ENCODE data around the gene CLEC4M.
A peak's percentile ranks its signal among the peaks of the same experiment; 100 is the strongest.
"Not testable (repeated sequence)": the region's sequence is repeated elsewhere in the genome, so short reads cannot be mapped to it uniquely, and the experiment has no call there.

The CLEC4M gene

GRCh38 chr19:7742991-7743390, 20.1 kb upstream of the CLEC4M start:
- no peaks in the 10 kb centered on the region for H3K36me3 ChIP-seq (ENCODE audit: control insufficient read depth, low read depth, low read length)
- no peaks in the 10 kb centered on the region for H3K27me3 ChIP-seq (ENCODE audit: control insufficient read depth, insufficient read depth, low read length)
- H3K4me1 ChIP-seq (ENCODE audit: control insufficient read depth, low read depth, low read length) = peaks cover 7% of the 10 kb centered on the region
- no peak overlapping the region for H3K27ac ChIP-seq (ENCODE audit: low read length)
- H3K9me3 ChIP-seq (ENCODE audit: control insufficient read depth, low read depth, low read length) = no peaks in the 10 kb centered on the region
- no peak overlapping the region for H3K4me3 ChIP-seq (ENCODE audit: low read length)
- H3K9ac ChIP-seq (ENCODE audit: low read length) = no peak overlapping the region

GRCh38 chr19:7743425-7743841, 19.6 kb upstream of the CLEC4M start:
- Histone ChIP-seq H3K9me3 (ENCODE audit: control insufficient read depth, low read depth, low read length) (no peaks in the 10 kb centered on the region), H3K4me3 (ENCODE audit: low read length) (no peak overlapping the region), H3K4me1 (ENCODE audit: control insufficient read depth, low read depth, low read length) (peaks cover 7% of the 10 kb centered on the region), H3K36me3 (ENCODE audit: control insufficient read depth, low read depth, low read length) (no peaks in the 10 kb centered on the region), H3K9ac (ENCODE audit: low read length) (no peak overlapping the region), H3K27ac (ENCODE audit: low read length) (no peak overlapping the region), H3K27me3 (ENCODE audit: control insufficient read depth, insufficient read depth, low read length) (no peaks in the 10 kb centered on the region)

- no peaks in the 10 kb centered on the region for H3K36me3 ChIP-seq (ENCODE audit: control insufficient read depth, low read depth, low read length)
- no peak overlapping the region for H3K27ac ChIP-seq (ENCODE audit: low read length)
- H3K4me1 ChIP-seq (ENCODE audit: control insufficient read depth, low read depth, low read length) = peaks cover 7% of the 10 kb centered on the region
- no peak overlapping the region for H3K4me3 ChIP-seq (ENCODE audit: low read length)
- H3K9me3 ChIP-seq (ENCODE audit: control insufficient read depth, low read depth, low read length) = no peaks in the 10 kb centered on the region
- no peaks in the 10 kb centered on the region for H3K27me3 ChIP-seq (ENCODE audit: control insufficient read depth, insufficient read depth, low read length)
- no peak overlapping the region for H3K9ac ChIP-seq (ENCODE audit: low read length)
Measured at GRCh38 chr19:7744199-7744786, 18.8 kb upstream of the CLEC4M start.

GRCh38 chr19:7744871-7745650, 18.0 kb upstream of the CLEC4M start:
- H3K27me3 ChIP-seq (ENCODE audit: control insufficient read depth, insufficient read depth, low read length) = no peaks in the 10 kb centered on the region
- no peak overlapping the region for H3K4me3 ChIP-seq (ENCODE audit: low read length)
- no peaks in the 10 kb centered on the region for H3K36me3 ChIP-seq (ENCODE audit: control insufficient read depth, low read depth, low read length)
- H3K9me3 ChIP-seq (ENCODE audit: control insufficient read depth, low read depth, low read length) = no peaks in the 10 kb centered on the region
- H3K9ac ChIP-seq (ENCODE audit: low read length) = no peak overlapping the region
- no peak overlapping the region for H3K27ac ChIP-seq (ENCODE audit: low read length)
- peaks cover 7% of the 10 kb centered on the region for H3K4me1 ChIP-seq (ENCODE audit: control insufficient read depth, low read depth, low read length)

- H3K9me3 ChIP-seq (ENCODE audit: control insufficient read depth, low read depth, low read length); H3K36me3 ChIP-seq (ENCODE audit: control insufficient read depth, low read depth, low read length); H3K4me3 ChIP-seq (ENCODE audit: low read length); H3K27ac ChIP-seq (ENCODE audit: low read length); H3K27me3 ChIP-seq (ENCODE audit: control insufficient read depth, insufficient read depth, low read length); H3K9ac ChIP-seq (ENCODE audit: low read length); H3K4me1 ChIP-seq (ENCODE audit: control insufficient read depth, low read depth, low read length): not testable (repeated sequence)
Measured at GRCh38 chr19:7746306-7746705, 16.7 kb upstream of the CLEC4M start.

GRCh38 chr19:7746903-7747884, 15.8 kb upstream of the CLEC4M start, which contains the start of gene CD209:
Gene CD209, minus strand, starts transcription at chr19:7747534. Its CDS starts 23 bp downstream, at chr19:7747511.
- Histone ChIP-seq H3K27ac (ENCODE audit: low read length) (no peak within 1 kb of the TSS), H3K27me3 (ENCODE audit: control insufficient read depth, insufficient read depth, low read length) (no peaks in the 10 kb centered on the region), H3K36me3 (ENCODE audit: control insufficient read depth, low read depth, low read length) (no peaks in the 10 kb centered on the region), H3K4me3 (ENCODE audit: low read length) (no peak within 1 kb of the TSS), H3K9ac (ENCODE audit: low read length) (no peak within 1 kb of the TSS), H3K9me3 (ENCODE audit: control insufficient read depth, low read depth, low read length) (no peaks in the 10 kb centered on the region), H3K4me1 (ENCODE audit: control insufficient read depth, low read depth, low read length) (peaks cover 7% of the 10 kb centered on the region)

GRCh38 chr19:7748171-7748570, 14.9 kb upstream of the CLEC4M start:
- H3K9me3 ChIP-seq (ENCODE audit: control insufficient read depth, low read depth, low read length) = no peaks in the 10 kb centered on the region
- no peaks in the 10 kb centered on the region for H3K27me3 ChIP-seq (ENCODE audit: control insufficient read depth, insufficient read depth, low read length)
- H3K4me1 ChIP-seq (ENCODE audit: control insufficient read depth, low read depth, low read length) = peaks cover 7% of the 10 kb centered on the region
- H3K27ac ChIP-seq (ENCODE audit: low read length) = no peak overlapping the region
- H3K9ac ChIP-seq (ENCODE audit: low read length) = no peak overlapping the region
- no peak overlapping the region for H3K4me3 ChIP-seq (ENCODE audit: low read length)
- H3K36me3 ChIP-seq (ENCODE audit: control insufficient read depth, low read depth, low read length) = no peaks in the 10 kb centered on the region

GRCh38 chr19:7748756-7749155, 14.3 kb upstream of the CLEC4M start:
- Histone ChIP-seq H3K4me1 (ENCODE audit: control insufficient read depth, low read depth, low read length) (peaks cover 7% of the 10 kb centered on the region), H3K4me3 (ENCODE audit: low read length) (no peak overlapping the region), H3K27ac (ENCODE audit: low read length) (peak overlapping the region; percentile 55), H3K36me3 (ENCODE audit: control insufficient read depth, low read depth, low read length) (no peaks in the 10 kb centered on the region), H3K9me3 (ENCODE audit: control insufficient read depth, low read depth, low read length) (no peaks in the 10 kb centered on the region), H3K27me3 (ENCODE audit: control insufficient read depth, insufficient read depth, low read length) (no peaks in the 10 kb centered on the region), H3K9ac (ENCODE audit: low read length) (peak overlapping the region; percentile 21)

- Histone ChIP-seq H3K4me1 (ENCODE audit: control insufficient read depth, low read depth, low read length) (peaks cover 7% of the 10 kb centered on the region), H3K36me3 (ENCODE audit: control insufficient read depth, low read depth, low read length) (no peaks in the 10 kb centered on the region), H3K27me3 (ENCODE audit: control insufficient read depth, insufficient read depth, low read length) (no peaks in the 10 kb centered on the region)
Measured at GRCh38 chr19:7751157-7751783, 11.8 kb upstream of the CLEC4M start.

GRCh38 chr19:7756258-7756657, 6.8 kb upstream of the CLEC4M start:
- Histone ChIP-seq H3K36me3 (ENCODE audit: control insufficient read depth, low read depth, low read length) (no peaks in the 10 kb centered on the region), H3K27ac (ENCODE audit: low read length) (no peak overlapping the region), H3K4me3 (ENCODE audit: low read length) (no peak overlapping the region), H3K9me3 (ENCODE audit: control insufficient read depth, low read depth, low read length) (peaks cover 8% of the 10 kb centered on the region), H3K9ac (ENCODE audit: low read length) (no peak overlapping the region), H3K4me1 (ENCODE audit: control insufficient read depth, low read depth, low read length) (no peaks in the 10 kb centered on the region), H3K27me3 (ENCODE audit: control insufficient read depth, insufficient read depth, low read length) (no peaks in the 10 kb centered on the region)

More at GRCh38 chr19:7751157-7751783, 11.8 kb upstream of the CLEC4M start:
- Histone ChIP-seq H3K27ac (ENCODE audit: low read length) (no peak overlapping the region), H3K4me3 (ENCODE audit: low read length) (no peak overlapping the region), H3K9me3 (ENCODE audit: control insufficient read depth, low read depth, low read length) (no peaks in the 10 kb centered on the region), H3K9ac (ENCODE audit: low read length) (no peak overlapping the region)

GRCh38 chr19:7757358-7757757, 5.7 kb upstream of the CLEC4M start:
- Histone ChIP-seq H3K27me3 (ENCODE audit: control insufficient read depth, insufficient read depth, low read length) (no peaks in the 10 kb centered on the region), H3K9ac (ENCODE audit: low read length) (no peak overlapping the region), H3K36me3 (ENCODE audit: control insufficient read depth, low read depth, low read length) (no peaks in the 10 kb centered on the region), H3K27ac (ENCODE audit: low read length) (no peak overlapping the region), H3K9me3 (ENCODE audit: control insufficient read depth, low read depth, low read length) (peaks cover 8% of the 10 kb centered on the region), H3K4me1 (ENCODE audit: control insufficient read depth, low read depth, low read length) (no peaks in the 10 kb centered on the region), H3K4me3 (ENCODE audit: low read length) (no peak overlapping the region)

Measured in iPS-18a (cell line).